ENCODE results near the gene SKIC3.

Gene SKIC3

DNA sequence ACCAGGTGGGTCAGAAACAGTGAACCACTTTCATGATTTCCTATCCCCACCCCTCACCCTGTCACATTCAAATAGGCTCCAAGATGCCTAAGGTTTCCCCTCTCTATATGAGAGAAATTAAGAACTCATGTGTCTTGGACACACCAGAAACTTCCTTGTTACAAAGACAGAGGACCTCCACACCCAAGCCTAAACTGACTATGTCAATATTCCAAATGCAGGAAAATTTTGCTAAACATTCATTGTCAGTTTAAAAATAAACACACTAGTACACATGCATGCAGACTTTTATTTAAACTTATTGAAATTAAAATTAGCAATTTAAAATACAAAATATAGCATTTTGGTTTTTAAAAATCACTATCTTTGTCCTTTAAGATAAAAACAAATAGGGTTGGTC lies 26.2 kb downstream of the SKIC3 start:
- DNase-seq, result no peak

- DNase-seq, result no peak
Measured at GRCh38 chr5:95526871-95527270, 27.9 kb downstream of the SKIC3 start.

DNA sequence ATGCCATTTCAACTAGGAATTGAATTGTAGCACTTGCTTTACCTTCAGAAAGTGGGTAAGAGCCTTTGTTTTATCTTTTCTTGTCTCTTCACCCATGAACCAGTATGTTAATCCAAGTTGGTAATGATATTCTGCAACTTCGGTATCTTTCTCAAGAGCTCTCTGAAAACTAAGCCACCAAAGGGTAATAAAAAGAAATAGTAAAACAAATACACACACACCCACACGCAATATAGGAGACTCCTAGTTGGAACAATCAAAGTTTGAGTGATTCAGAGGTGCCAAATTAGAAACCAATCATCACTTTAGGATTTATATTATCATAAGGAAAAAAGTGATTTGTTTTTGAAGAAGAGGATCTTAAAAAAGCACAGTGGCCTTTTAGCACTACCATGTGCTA lies 30.4 kb downstream of the SKIC3 start:
- DNase-seq, result no peak

DNA sequence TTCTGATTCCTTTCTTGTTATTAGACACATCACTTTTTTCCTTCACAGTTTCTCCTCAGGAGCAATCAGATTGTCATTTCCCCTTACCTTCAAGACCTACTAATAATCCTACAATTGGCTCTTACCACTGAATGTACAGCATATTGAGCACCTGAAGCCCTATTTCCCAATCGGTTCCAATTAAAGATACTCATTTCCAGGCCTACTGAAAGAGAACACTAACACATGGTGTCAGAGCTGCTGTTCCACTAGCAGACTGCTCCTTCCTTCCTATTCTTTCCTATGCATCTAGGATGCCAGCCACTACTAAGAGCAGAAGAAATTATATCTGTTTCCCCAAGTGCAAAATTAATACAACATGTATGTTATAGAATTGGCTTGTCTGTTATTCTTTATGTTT lies 34.6 kb downstream of the SKIC3 start:
- DNase-seq, result no peak

- no peak for DNase-seq
Measured at GRCh38 chr5:95519681-95520080, 35.1 kb downstream of the SKIC3 start.

GRCh38 chr5:95519151-95519550 lies 35.6 kb downstream of the SKIC3 start:
- DNase-seq, result no peak

- DNase-seq, result no peak
Measured at GRCh38 chr5:95518417-95518816, 36.4 kb downstream of the SKIC3 start.

DNA sequence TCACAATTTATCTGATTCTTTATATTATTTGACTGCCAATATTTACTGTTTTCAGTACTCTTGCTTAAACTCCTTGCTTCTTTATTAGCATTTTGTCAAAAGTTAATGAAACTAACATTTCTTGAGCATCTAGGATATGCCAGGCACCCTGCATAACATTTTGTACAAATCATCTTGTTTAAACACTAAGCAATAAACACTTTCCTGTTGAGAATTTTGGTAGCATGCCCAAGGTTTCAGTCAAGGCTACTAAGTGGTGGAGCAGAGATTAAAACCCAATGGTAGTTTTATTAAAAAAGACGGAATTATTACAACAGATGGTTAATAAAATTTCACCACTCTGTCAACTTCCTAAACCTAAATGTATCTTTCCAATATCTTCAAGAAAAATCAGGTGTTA lies 43.2 kb downstream of the SKIC3 start:
- DNase-seq, result no peak

- DNase-seq, result no peak
Measured at GRCh38 chr5:95508550-95508949, 46.2 kb downstream of the SKIC3 start.
